ENCODE results near the gene VDR.

VDR gene

DNA sequence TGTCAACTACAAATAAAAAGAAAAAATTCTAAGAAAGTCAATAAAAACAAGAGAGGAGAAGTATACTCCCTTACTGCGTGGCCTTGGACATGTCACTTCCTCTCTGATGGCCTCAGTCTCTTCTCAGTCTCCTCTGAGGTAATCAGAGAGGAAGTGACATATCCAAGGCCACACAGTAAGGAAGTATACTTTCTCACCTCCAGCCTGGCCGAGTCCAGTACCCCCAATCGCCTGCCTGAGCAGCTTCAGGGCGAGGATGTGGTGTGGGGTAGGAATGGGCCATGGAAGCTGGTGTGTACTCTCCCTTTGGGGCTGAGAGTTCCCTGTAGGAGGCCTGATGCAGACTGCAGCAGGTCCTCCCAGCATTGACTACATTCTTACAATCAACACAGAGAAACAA is 15.8 kb downstream of the VDR start:
- no peak for DNase-seq

- no peak for DNase-seq
Observed at GRCh38 chr12:47888153-47888819, 16.5 kb downstream of the VDR start.

DNA sequence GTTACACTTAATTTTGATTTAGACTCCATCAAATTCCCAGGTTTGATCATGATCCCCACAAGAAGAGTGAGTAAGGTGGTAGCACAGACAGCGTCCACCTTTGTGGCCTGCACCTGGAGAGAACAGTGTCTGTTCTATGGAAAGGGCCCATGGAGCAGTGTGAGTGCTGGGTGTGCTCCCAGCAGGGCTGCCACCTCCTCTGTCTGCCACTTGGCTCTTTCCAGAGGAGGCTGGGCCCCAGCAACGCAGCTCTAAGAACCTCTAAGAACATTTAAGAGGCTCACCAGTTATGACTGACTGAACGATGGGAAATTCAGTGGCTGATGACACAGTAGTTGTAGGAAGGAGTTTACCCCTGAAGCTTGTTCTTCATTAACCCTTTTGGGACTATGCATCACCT is 17.3 kb downstream of the VDR start:
- no peak for DNase-seq

- no peak for DNase-seq
Observed at GRCh38 chr12:47886510-47887240, 18.1 kb downstream of the VDR start.

DNA sequence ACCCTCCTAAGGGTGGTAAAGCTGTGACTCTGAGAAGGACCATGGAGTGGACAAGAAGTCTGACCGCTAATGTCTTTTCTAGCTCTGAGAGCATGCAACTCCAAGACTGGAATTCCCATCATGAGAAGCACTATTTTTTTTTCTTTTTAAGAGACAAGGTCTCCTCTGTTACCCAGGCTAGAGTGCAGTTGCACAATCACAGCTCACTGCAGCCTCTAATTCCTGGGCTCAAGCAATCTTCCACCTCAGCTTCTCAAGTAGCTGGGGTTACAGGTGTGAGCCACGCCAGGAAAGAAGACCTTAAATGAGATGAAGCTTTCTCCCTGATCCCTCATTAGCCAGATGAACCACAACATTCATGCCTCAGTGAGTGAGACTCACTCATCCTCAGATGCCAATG is 19.2 kb downstream of the VDR start:
- DNase-seq: no peak

DNA sequence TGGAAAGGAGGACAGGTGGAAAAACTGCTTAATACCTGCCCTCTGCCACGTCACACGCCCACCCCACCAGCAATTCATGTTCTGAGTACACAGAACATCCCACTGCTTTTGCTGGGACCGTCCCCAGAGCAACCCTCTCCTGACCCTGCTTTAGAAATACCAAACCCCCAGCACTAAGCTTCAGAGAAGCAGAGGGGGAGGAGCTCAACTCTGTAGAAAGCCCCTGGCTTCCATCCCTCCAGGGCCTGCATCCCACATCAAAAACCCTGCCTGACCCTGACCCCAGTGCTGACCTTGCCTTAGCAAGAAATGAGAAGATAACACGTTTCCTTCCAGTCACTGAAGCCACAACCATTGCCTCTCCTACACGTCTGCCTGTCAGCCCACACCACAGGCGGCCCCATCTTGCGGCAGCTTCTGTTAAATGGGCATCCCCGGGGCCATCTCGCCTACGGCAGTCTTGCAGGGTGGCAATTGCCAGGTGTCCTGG is 19.7 kb downstream of the VDR start:
- no peak for DNase-seq

DNA sequence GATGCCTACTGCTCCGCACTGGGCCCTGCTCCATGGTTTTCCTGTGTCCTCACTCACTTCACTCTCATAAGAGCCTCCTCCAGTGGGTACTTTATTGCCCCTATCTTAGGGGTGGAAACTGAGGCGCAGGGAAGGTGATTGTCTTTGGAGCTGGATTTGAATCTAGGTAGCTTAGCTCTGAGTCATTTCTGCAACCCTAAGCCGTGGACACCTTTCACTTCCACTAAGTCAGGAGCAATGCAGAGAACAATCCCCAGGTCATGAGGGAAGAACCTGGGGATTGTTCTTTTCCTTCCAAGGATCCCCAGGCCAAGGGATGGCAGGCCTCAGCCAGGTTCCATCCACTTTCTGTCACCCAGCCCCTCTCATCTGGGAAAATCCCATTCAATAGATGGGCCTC is 20.3 kb downstream of the VDR start:
- no peak for DNase-seq

GRCh38 chr12:47883663-47884195 is 21.1 kb downstream of the VDR start:
- DNase-seq: no peak

- no peak for DNase-seq
Observed at GRCh38 chr12:47882781-47883546, 21.8 kb downstream of the VDR start.

DNA sequence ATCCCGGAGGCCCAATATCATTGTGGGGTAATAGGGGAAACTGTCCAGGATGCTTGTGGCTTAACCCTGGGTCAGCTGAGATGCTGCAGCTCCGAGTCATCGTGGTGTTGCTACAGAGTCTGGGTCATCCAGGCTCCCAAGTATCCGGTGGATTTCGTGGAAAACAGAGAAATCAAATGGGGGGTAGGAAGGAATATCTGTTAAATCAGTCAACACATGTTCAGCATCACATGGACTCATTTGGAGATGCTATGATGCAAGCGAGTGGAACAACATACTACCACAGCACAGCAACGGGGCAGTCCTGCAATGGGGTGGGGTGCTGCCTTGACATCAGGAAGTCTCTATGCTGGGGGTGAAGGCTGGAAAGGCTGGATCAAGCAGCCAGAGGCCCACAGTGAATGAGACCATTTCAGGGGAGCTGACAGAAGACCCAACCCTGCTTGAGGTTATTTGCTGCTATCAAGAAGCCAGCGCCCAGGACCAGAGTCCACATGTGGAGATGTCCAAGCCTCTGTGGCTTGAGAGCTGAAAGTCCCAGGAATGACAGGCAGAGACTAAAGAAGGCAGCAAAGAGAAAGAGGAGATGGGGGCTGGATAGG is 22.9 kb downstream of the VDR start:
- DNase-seq: peak; percentile 45 to 77

GRCh38 chr12:47881051-47881450 is 23.7 kb downstream of the VDR start:
- DNase-seq: no peak

DNA sequence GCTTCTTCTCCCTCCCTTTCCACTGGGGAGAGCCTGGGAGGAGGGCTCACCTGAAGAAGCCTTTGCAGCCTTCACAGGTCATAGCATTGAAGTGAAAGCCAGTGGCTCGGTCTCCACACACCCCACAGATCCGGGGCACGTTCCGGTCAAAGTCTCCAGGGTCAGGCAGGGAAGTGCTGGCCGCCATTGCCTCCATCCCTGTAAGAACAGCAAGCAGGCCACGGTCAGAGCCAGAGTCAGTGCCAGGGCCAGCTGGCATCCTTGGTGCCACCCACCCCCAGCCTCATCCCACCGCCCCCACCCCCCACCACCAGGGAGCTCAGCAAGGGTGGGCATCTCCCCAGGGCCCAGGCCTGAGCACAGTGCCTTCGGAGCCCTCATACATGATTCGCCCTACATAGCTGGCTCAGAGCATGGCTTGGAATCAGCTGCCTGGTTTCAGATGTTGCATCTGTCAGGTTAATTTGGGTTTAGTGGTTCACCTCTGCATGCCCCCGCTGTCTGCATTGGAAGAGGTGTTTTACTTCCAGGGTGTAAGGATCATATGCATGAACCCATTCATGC is 25.8 kb downstream of the VDR start:
- DNase-seq: no peak

DNA sequence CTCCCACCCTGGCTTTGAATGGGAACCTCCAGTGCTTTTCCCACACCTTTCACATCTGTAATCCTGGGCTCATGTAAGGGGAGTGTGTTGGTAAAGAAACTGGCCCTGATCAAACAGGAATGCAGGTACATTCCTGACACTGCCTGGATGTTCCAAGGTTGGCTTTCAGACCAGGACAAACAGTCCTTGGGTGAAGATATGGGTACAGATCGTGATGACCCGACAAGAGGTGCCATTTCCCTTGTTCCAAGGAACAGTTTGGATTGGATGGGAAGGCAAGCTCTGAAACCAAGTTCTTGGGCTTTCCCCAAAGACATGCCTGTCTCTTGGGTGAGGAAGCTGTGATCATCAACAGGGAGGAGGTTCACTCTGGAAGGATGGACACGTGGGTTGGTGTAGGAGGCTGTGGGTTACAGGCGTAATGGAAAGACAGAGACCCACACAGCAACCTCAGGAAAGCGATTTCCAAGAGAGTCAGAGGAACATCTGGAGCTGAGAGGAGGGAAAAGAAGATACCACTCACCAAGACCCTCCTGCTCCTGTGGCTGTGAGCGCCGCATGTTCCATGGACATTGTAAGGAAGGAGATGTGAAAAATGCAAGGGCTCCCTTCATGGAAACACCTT is 26.4 kb downstream of the VDR start:
- DNase-seq: no peak

DNA sequence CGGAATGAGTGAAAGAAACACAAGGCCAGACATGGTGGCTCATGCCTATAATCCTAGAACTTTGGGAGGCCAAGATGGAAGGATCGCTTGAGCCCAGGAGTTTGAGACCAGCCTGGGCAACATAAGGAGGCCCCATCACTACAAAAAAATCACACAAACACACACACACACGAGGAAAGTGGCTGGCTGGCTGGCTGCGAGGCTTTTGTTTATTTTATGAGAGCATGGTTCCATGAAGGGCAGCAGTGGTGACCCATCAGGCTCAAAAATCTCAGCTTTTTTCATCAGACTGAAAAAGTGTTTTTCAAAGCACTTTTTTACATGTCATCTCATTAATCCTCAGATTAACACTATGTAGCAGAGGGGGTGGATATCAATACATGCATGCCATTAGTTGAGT is 27.7 kb downstream of the VDR start:
- no peak for DNase-seq

DNA sequence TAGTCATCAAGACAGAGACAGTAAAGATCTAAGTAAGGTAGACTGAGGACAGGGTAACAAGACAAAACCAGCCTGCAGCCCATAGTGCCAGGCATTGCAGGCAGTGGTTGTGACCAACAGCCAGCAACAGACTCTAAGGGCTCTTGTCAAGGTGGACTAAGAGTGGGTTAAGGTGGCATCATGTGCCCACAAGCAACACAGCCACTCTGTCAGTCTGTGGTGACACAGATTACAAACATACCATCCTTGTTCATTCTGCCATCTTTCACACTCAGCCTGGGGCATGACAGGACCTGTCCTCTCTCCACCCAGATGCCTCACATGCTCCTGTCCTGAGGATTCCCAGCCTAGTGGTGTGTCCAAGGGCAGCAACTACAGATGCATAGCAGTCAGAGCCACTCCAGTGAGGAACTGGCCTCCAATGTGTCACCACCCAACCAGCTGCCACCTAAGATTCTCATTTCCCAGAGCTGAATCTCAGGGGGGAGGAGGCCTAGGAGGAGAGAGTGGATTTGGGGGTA is 28.3 kb downstream of the VDR start:
- DNase-seq: no peak

DNA sequence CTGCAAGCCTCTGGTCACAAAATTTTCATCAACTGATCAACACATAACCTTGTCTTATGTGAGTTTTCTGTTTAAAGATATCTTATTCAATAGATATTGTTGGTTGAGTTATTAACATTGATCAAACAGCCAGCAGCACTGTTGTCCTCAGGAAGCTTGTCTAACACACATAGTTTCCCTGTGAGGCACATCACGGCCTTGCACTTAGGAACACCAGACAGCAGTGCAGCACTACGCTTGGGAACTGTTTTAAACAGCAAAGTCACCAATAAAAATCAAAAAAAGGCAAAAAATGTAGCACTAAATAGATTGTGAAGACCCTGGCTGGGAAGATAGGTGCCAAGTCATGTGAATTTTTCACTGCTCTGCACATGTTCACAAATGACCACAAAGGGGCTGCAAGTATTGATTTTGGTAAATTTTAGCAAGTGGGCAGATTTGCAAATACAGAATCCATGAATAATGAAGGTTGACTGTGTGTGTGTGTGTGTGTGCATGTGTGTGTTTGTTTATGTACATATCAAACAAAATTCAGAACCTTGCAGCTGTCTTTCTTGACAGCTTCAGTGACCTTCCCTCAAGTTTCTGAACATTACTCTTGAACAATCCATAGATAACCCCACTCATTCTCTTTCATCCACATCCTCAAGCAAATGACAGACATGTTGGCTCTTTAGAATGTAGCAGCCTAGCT is 28.9 kb downstream of the VDR start:
- DNase-seq: no peak

- DNase-seq: no peak
Observed at GRCh38 chr12:47874316-47874715, 30.5 kb downstream of the VDR start.

DNA sequence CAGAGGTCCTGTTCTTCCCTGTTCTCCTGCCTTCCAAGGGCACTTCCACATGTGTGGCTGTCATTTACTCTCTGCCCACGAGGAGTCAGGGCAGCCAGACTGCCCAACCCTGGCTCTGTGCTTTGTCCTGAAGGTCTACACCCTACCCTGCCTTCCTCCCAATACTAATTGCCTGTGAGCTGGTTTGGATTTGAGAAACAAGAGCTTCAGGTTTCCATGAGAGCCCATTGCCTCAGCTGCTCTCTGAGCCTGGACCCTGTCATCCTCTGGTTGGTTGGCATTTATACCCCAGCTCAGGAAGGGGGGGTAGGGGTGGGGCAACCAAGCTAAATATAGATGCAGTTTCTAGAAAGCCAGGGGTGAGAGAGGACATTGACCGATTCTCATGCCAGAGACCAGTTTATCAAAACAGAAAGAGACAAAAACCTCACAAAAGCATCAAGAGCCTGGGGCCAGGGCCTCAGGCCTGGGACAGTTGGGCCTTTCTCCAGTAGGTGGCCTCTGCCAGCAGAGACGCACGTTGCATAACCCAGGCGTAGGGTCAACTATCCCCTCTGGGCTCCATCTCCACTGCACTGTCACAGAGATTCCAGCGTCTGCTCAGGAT is 34.5 kb downstream of the VDR start:
- peak in 1 of 2 experiments; percentile 23 for DNase-seq

- DNase-seq: no peak
Observed at GRCh38 chr12:47868552-47869031, 36.2 kb downstream of the VDR start.

- no peak for DNase-seq
Observed at GRCh38 chr12:47868041-47868440, 36.8 kb downstream of the VDR start.

- DNase-seq: no peak
Observed at GRCh38 chr12:47867495-47867941, 37.3 kb downstream of the VDR start.
